Measurements from ENCODE around the gene DEPDC4. TPM values are rescaled to one million over a fixed set of nuclear protein-coding genes. Genes with fewer than 3 reads are reported as not detected.

Gene DEPDC4
- total and polyA plus RNA-seq, 2 of the 4 experiments (the other 2 are of a cell fraction) = 0.72 to 0.79 TPM

DNA sequence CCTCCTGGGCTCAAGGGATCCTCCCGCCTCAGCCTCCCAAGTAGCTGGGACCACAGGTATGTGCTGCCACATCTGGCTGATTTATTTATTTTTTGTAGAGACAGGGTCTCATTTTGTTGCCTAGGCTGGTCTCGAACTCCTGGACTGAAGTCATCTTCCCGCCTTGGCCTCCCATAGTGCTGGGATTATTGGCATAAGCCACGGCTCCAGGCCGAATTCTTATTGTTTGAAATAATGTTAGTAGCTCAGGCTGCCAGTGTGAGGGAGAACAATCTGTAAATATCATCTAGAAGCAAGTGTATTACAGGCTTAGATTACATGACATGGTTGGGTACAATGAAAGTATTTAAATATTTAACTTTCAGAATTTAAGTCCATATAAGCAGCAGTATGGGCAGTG, 58.0 kb downstream of the DEPDC4 start:
- H3K36me3 ChIP-seq (ENCODE audit: control insufficient read depth, insufficient read depth, low read length) = peaks cover 35% of the 10 kb centered on the region
- H3K27ac ChIP-seq (ENCODE audit: insufficient read depth, low read length) = no peak overlapping the region
- no peaks in the 10 kb centered on the region; the same call in 1 of the 2 replicates for H3K9me1 ChIP-seq (ENCODE audit: insufficient read depth, low read length)
- no peak overlapping the region for H2BK120ac ChIP-seq (ENCODE audit: low read depth, low read length)
- DNase-seq = no peak
- no peak overlapping the region for H2BK20ac ChIP-seq (ENCODE audit: low read depth, low read length)
- no peak overlapping the region for H3K9ac ChIP-seq (ENCODE audit: low read depth, low read length)
- H3K23ac ChIP-seq (ENCODE audit: low read depth, low read length) = no peak overlapping the region
- H3K27me3 ChIP-seq (ENCODE audit: control insufficient read depth, insufficient read depth, low read length) = no peaks in the 10 kb centered on the region
- dilution Hi-C loops (cut with HindIII; ENCODE audit: low sequenced_read_pairs, unreplicated experiment) = no loop called here
- BruUV-seq (replicated peaks) = no TSS peak
- no peak overlapping the region for H3K4me2 ChIP-seq (ENCODE audit: low read depth, low read length)
- H3K56ac ChIP-seq (ENCODE audit: extremely low read depth, insufficient read depth, low read length) = no peak overlapping the region
- H2AK9ac ChIP-seq (replicated peaks; ENCODE audit: low read depth, low read length, poor library complexity) = no peak overlapping the region
- H4K91ac ChIP-seq (ENCODE audit: insufficient read depth, low read depth, low read length) = no peak overlapping the region
- ChIA-PET CTCF (no interaction called here), POLR2A (ENCODE audit: unreplicated experiment) (no interaction called here)
- no peak overlapping the region for H2AK5ac ChIP-seq (ENCODE audit: low read depth, low read length)
- no peaks in the 10 kb centered on the region for H4K20me1 ChIP-seq (ENCODE audit: insufficient read depth, low read length)
- in situ Hi-C loops (cut with MboI; ENCODE audit: low sequenced_read_pairs) = no loop called here
- H3K4ac ChIP-seq (ENCODE audit: low read depth, low read length) = no peak overlapping the region
- H4K5ac ChIP-seq (ENCODE audit: low read depth, low read length) = no peak overlapping the region
- H4K8ac ChIP-seq (ENCODE audit: low read depth in 2 of 2, low read length in 2 of 2) = no peak overlapping the region
- WGBS, 2 experiments (ENCODE audit: extremely low coverage in 2 of 2, insufficient read length in 1 of 2) = 100% methylated on average over 1 of the region's 5 CpGs; no CpG with 5 or more reads in 1 of the 2 experiments
- no peak overlapping the region for H3K14ac ChIP-seq (replicated peaks; ENCODE audit: low read depth, low read length)
- H2BK15ac ChIP-seq (ENCODE audit: low read depth, low read length) = no peak overlapping the region
- ATAC-seq (ENCODE audit: low read depth) = no peak
- H3K79me1 ChIP-seq (ENCODE audit: low read depth in 1 of 2, low read length in 2 of 2) = peaks cover 0 to 4% of the 10 kb centered on the region in 2 experiments; a peak in 1 of 4 replicates
- no peak overlapping the region for H3K18ac ChIP-seq (ENCODE audit: low read depth, low read length)
- H2AFZ ChIP-seq (replicated peaks; ENCODE audit: low read length, poor library complexity) = no peak overlapping the region
- intact Hi-C loops (cut with micrococcal nuclease) = loop anchor here (10.0 kb wide), 1 partner anchor 394 kb away; no protein-coding TSS in a partner anchor
- H2BK5ac ChIP-seq (ENCODE audit: low read depth, low read length, poor library complexity, severe bottlenecking) = no peak overlapping the region
- no peaks in the 10 kb centered on the region for H3K4me1 ChIP-seq (ENCODE audit: control insufficient read depth, insufficient read depth, low read length)
- TF ChIP-seq USF2 (IDR thresholded peaks at IDR 0.05; ENCODE audit: low read depth, low read length) (no peak), POLR2A (IDR thresholded peaks at IDR 0.05; ENCODE audit: low read depth, low read length) (no peak), MAFK (IDR thresholded peaks at IDR 0.05; ENCODE audit: low read depth, low read length) (no peak), MAZ (IDR thresholded peaks at IDR 0.05; ENCODE audit: borderline replicate concordance, low read depth, low read length) (no peak), CEBPB (IDR thresholded peaks at IDR 0.05; ENCODE audit: low read depth, low read length) (no peak), MXI1 (IDR thresholded peaks at IDR 0.05; ENCODE audit: borderline replicate concordance, low read depth, low read length) (no peak), CHD1 (IDR thresholded peaks at IDR 0.05; ENCODE audit: low read depth, low read length) (no peak), RCOR1 (IDR thresholded peaks at IDR 0.05; ENCODE audit: insufficient replicate concordance, low read length) (no peak), RAD21 (IDR thresholded peaks at IDR 0.05; ENCODE audit: low read length) (no peak), SMC3 (IDR thresholded peaks at IDR 0.05; ENCODE audit: low read depth, low read length) (no peak)
- no peaks in the 10 kb centered on the region for H3K9me3 ChIP-seq (ENCODE audit: control insufficient read depth, insufficient read depth, low read length)
- H3K4me3 ChIP-seq (ENCODE audit: insufficient read depth, low read depth, low read length) = no peak overlapping the region

Measured in IMR-90 (cell line).